MM.1S (cell line): ENCODE data around the gene SPACA1.

ENCODE experiments used
- CTCF ChIP-seq: fragments of 300-600 bp; sonication (generic); IDR thresholded peaks from 2 replicates; pipeline ENCODE4 v1.5.1; 2016; ENCODE audit warnings: antibody characterized with exemption, low read length, mixed read lengths
- EZH2 ChIP-seq: fragments of 300-600 bp; sonication (generic); optimal IDR thresholded peaks from 2 replicates; pipeline ENCODE3; 2017; ENCODE audit warnings: low read depth, mild to moderate bottlenecking, antibody characterized with exemption, low read length, mixed read lengths
- EZH2phosphoT487 ChIP-seq: fragments of 300-600 bp; sonication (generic); IDR thresholded peaks from 2 replicates; pipeline ENCODE4 v1.6.1; 2018; ENCODE audit warnings: antibody characterized with exemption, low read length

GRCh38 chr6:88044530-88044929 is 3.1 kb upstream of the SPACA1 start:
- TF ChIP-seq CTCF (no peak), EZH2 (no peak), EZH2phosphoT487 (no peak)
